ENCODE results near the gene LARP6.
"Not testable (repeated sequence)": the region's sequence is repeated elsewhere in the genome, so short reads cannot be mapped to it uniquely, and the experiment has no call there.

LARP6 gene

DNA sequence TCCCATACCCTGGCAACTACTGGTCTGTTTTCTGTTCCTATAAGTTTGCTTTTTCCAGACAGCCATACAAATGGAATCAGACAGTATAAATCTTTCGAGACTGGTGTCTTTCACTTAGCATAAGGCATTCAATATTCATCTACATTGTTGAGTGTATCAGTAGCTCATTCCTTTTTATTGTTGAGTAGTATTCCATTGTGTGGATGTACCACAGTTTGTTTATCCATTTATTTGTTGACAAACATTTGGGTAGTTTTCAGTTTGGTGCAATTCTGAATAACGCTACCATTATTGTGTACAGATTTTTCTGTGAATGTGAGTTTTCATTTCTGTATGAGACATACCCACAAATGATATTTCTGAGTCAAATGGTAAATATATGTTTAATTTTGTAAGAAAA, 35.4 kb downstream of the LARP6 start:
- TF ChIP-seq, protein P1, sequence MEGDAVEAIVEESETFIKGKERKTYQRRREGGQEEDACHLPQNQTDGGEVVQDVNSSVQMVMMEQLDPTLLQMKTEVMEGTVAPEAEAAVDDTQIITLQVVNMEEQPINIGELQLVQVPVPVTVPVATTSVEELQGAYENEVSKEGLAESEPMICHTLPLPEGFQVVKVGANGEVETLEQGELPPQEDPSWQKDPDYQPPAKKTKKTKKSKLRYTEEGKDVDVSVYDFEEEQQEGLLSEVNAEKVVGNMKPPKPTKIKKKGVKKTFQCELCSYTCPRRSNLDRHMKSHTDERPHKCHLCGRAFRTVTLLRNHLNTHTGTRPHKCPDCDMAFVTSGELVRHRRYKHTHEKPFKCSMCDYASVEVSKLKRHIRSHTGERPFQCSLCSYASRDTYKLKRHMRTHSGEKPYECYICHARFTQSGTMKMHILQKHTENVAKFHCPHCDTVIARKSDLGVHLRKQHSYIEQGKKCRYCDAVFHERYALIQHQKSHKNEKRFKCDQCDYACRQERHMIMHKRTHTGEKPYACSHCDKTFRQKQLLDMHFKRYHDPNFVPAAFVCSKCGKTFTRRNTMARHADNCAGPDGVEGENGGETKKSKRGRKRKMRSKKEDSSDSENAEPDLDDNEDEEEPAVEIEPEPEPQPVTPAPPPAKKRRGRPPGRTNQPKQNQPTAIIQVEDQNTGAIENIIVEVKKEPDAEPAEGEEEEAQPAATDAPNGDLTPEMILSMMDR (IDR thresholded peaks at IDR 0.05; ENCODE audit: low read depth, low read length), result no peak
- DNase-seq (ENCODE audit: low read depth in 2 of 2), result no peak
- H3K4me3 ChIP-seq (replicated peaks in 1 of 2; ENCODE audit: low read depth in 2 of 2, low read length in 2 of 2), result no peak overlapping the region

DNA sequence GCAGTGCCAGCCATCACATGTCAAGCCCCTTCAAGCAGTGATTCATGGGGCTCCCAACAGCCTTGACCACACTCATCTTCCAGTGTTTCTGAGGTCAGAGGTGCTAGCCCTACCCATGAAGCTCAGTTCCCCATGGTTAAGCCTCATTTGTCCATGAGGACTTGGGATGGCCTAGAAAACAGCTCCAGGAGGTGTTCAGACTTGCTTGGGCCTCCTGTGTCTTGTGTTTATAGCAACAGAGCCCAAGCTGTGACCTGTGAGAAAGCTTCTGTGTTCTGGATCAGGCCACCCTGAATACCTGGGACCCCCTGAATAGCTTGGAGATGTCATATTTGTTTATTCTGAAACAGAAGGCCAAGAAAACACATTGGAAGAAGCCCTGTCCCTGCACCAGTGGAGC, 36.7 kb downstream of the LARP6 start:
- TF ChIP-seq, protein P1 (IDR thresholded peaks at IDR 0.05; ENCODE audit: low read depth, low read length), result no peak
- no peak for DNase-seq (ENCODE audit: low read depth in 2 of 2)
- H3K4me3 ChIP-seq (replicated peaks in 1 of 2; ENCODE audit: low read depth in 2 of 2, low read length in 2 of 2), result no peak overlapping the region

GRCh38 chr15:70815604-70816003, 38.4 kb downstream of the LARP6 start:
- H3K4me3 ChIP-seq (replicated peaks in 1 of 2; ENCODE audit: low read depth in 2 of 2, low read length in 2 of 2), result no peak overlapping the region
- DNase-seq (ENCODE audit: low read depth in 2 of 2), result no peak
- TF ChIP-seq, protein P1 (IDR thresholded peaks at IDR 0.05; ENCODE audit: low read depth, low read length), result no peak

GRCh38 chr15:70815011-70815410, 38.9 kb downstream of the LARP6 start:
- DNase-seq (ENCODE audit: low read depth in 2 of 2); H3K4me3 ChIP-seq (replicated peaks in 1 of 2; ENCODE audit: low read depth in 2 of 2, low read length in 2 of 2): not testable (repeated sequence)

- TF ChIP-seq, protein P1 (IDR thresholded peaks at IDR 0.05; ENCODE audit: low read depth, low read length), result no peak
- H3K4me3 ChIP-seq (replicated peaks in 1 of 2; ENCODE audit: low read depth in 2 of 2, low read length in 2 of 2), result no peak overlapping the region
- DNase-seq (ENCODE audit: low read depth in 2 of 2), result no peak
Measured at GRCh38 chr15:70812827-70813364, 41.1 kb downstream of the LARP6 start.

GRCh38 chr15:70810916-70811578, 42.9 kb downstream of the LARP6 start:
- TF ChIP-seq, protein P1 (IDR thresholded peaks at IDR 0.05; ENCODE audit: low read depth, low read length), result no peak
- H3K4me3 ChIP-seq (replicated peaks in 1 of 2; ENCODE audit: low read depth in 2 of 2, low read length in 2 of 2), result no peak overlapping the region
- DNase-seq (ENCODE audit: low read depth in 2 of 2), result no peak

- no peak overlapping the region for H3K4me3 ChIP-seq (replicated peaks in 1 of 2; ENCODE audit: low read depth in 2 of 2, low read length in 2 of 2)
- TF ChIP-seq, protein P1 (IDR thresholded peaks at IDR 0.05; ENCODE audit: low read depth, low read length), result no peak
- peak; percentile 57 to 76 for DNase-seq (ENCODE audit: low read depth in 2 of 2)
Measured at GRCh38 chr15:70806992-70807712, 46.8 kb downstream of the LARP6 start.

DNA sequence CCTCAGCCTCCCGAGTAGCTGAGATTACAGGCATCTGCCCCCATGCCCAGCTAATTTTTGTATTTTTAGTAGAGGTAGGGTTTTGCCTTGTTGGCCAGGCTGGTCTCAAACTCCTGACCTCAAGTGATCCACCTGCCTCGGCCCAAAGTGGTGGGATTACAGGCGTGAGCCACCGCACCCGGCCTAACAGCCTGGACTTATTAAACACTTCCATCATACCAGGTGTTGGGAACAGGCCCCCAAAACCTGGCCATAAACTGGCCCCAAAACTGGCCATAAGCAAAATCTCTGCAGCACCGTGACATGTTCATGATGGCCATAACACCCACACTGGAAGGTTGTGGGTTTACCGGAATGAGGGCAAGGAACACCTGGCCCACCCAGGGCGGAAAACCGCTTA, 49.6 kb downstream of the LARP6 start:
- not testable (repeated sequence) for H3K4me3 ChIP-seq (replicated peaks in 1 of 2; ENCODE audit: low read depth in 2 of 2, low read length in 2 of 2); DNase-seq (ENCODE audit: low read depth in 2 of 2)
